ENCODE data around the gene NDEL1.

NDEL1 gene

GRCh38 chr17:8466456-8466855 is 30.8 kb downstream of the NDEL1 start:
- Histone ChIP-seq H3K27me3 (ENCODE audit: insufficient read depth, low read length, poor library complexity) (no peaks in the 10 kb centered on the region), H3K9ac (ENCODE audit: low read depth, low read length) (no peak overlapping the region), H3K4me3 (ENCODE audit: low read depth in 1 of 2, low read length in 2 of 2) (no peak overlapping the region), H3K4me2 (ENCODE audit: insufficient read depth, low read length) (no peak overlapping the region), H2AFZ (ENCODE audit: low read depth, low read length) (no peak overlapping the region), H3K36me3 (ENCODE audit: insufficient read depth, low read length) (peaks cover 76% of the 10 kb centered on the region), H3K9me3 (ENCODE audit: insufficient read depth, low read length, severe bottlenecking) (no peaks in the 10 kb centered on the region), H3K27ac (ENCODE audit: low read length) (no peak overlapping the region), H4K20me1 (ENCODE audit: insufficient read depth, low read length) (peaks cover 35% of the 10 kb centered on the region), H3K4me1 (ENCODE audit: insufficient read depth, low read length) (no peaks in the 10 kb centered on the region), H3K79me2 (ENCODE audit: insufficient read depth, low read length) (peaks cover 25% of the 10 kb centered on the region)
- TF ChIP-seq EZH2 (IDR thresholded peaks at IDR 0.05; ENCODE audit: borderline replicate concordance, low read depth, low read length, severe bottlenecking) (no peak), CTCF (IDR thresholded peaks at IDR 0.05; ENCODE audit: borderline replicate concordance, extremely low read depth, low read length, poor library complexity, severe bottlenecking) (no peak)
- DNase-seq (no peak), ATAC-seq (ENCODE audit: insufficient read depth, low read depth) (no peak)

DNA sequence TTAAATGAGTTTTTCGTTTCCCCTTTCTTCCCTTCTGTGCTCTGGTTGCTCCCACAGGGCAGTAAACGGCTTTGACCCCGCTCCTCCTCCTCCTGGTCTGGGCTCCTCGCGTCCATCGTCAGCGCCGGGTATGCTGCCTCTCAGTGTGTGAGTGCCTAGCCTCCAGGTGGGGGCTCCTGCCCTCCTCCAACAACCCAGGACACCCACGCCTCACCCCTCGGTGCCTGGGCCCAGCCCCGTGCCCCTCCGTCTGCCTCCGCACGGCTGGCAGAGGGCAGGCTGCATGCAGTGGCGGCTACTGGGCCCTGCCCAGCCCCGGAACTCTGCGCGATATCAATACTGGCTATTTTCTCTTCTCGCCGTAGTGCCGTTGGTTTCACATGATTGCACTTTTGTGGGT is 31.2 kb downstream of the NDEL1 start:
- Histone ChIP-seq H3K36me3 (ENCODE audit: insufficient read depth, low read length) (peaks cover 76% of the 10 kb centered on the region), H3K27ac (ENCODE audit: low read length) (no peak overlapping the region), H3K4me2 (ENCODE audit: insufficient read depth, low read length) (no peak overlapping the region), H3K9me3 (ENCODE audit: insufficient read depth, low read length, severe bottlenecking) (no peaks in the 10 kb centered on the region), H3K79me2 (ENCODE audit: insufficient read depth, low read length) (peaks cover 22% of the 10 kb centered on the region), H3K27me3 (ENCODE audit: insufficient read depth, low read length, poor library complexity) (no peaks in the 10 kb centered on the region), H3K9ac (ENCODE audit: low read depth, low read length) (no peak overlapping the region), H3K4me3 (ENCODE audit: low read depth in 1 of 2, low read length in 2 of 2) (no peak overlapping the region), H3K4me1 (ENCODE audit: insufficient read depth, low read length) (no peaks in the 10 kb centered on the region), H4K20me1 (ENCODE audit: insufficient read depth, low read length) (peaks cover 35% of the 10 kb centered on the region), H2AFZ (ENCODE audit: low read depth, low read length) (no peak overlapping the region)
- ATAC-seq (ENCODE audit: insufficient read depth, low read depth): no peak
- DNase-seq: no peak
- TF ChIP-seq CTCF (IDR thresholded peaks at IDR 0.05; ENCODE audit: borderline replicate concordance, extremely low read depth, low read length, poor library complexity, severe bottlenecking): no peak
- no peak for TF ChIP-seq EZH2 (IDR thresholded peaks at IDR 0.05; ENCODE audit: borderline replicate concordance, low read depth, low read length, severe bottlenecking)

DNA sequence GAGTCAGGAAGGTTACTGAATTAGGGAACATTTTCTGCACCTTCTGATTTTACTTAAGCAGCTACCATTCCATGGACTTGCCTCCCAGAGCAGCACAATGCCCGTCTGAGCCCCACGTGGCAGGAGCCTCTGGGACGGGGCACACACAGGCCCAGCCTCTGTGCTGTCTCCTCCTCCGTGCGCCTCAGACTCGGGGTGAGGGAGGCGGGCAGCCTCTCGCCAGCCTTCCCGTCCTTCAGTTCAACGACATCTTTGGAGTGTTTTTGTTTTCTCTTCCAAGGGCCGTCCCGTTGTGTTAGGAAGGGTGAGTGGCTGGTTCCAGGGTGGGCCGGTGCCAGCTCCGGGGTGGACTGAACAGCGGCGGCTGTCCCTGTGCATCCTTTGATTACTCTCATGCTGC is 31.8 kb downstream of the NDEL1 start:
- peaks cover 20% of the 10 kb centered on the region for H3K79me2 ChIP-seq (ENCODE audit: insufficient read depth, low read length)
- H2AFZ ChIP-seq (ENCODE audit: low read depth, low read length): no peak overlapping the region
- no peak overlapping the region for H3K27ac ChIP-seq (ENCODE audit: low read length)
- no peak overlapping the region for H3K4me2 ChIP-seq (ENCODE audit: insufficient read depth, low read length)
- no peak overlapping the region for H3K9ac ChIP-seq (ENCODE audit: low read depth, low read length)
- ATAC-seq (ENCODE audit: insufficient read depth, low read depth) (no peak), DNase-seq (no peak)
- no peak overlapping the region for H3K4me3 ChIP-seq (ENCODE audit: low read depth in 1 of 2, low read length in 2 of 2)
- no peaks in the 10 kb centered on the region for H3K27me3 ChIP-seq (ENCODE audit: insufficient read depth, low read length, poor library complexity)
- no peak for TF ChIP-seq CTCF (IDR thresholded peaks at IDR 0.05; ENCODE audit: borderline replicate concordance, extremely low read depth, low read length, poor library complexity, severe bottlenecking)
- no peak for TF ChIP-seq EZH2 (IDR thresholded peaks at IDR 0.05; ENCODE audit: borderline replicate concordance, low read depth, low read length, severe bottlenecking)
- H3K36me3 ChIP-seq (ENCODE audit: insufficient read depth, low read length): peaks cover 75% of the 10 kb centered on the region
- peaks cover 34% of the 10 kb centered on the region for H4K20me1 ChIP-seq (ENCODE audit: insufficient read depth, low read length)
- H3K4me1 ChIP-seq (ENCODE audit: insufficient read depth, low read length): no peaks in the 10 kb centered on the region
- H3K9me3 ChIP-seq (ENCODE audit: insufficient read depth, low read length, severe bottlenecking): no peaks in the 10 kb centered on the region

GRCh38 chr17:8468127-8468526 is 32.4 kb downstream of the NDEL1 start:
- H4K20me1 ChIP-seq (ENCODE audit: insufficient read depth, low read length): peaks cover 32% of the 10 kb centered on the region

More at GRCh38 chr17:8468127-8468526, 32.4 kb downstream of the NDEL1 start:
- DNase-seq: no peak
- H3K4me1 ChIP-seq (ENCODE audit: insufficient read depth, low read length): no peaks in the 10 kb centered on the region
- H3K27me3 ChIP-seq (ENCODE audit: insufficient read depth, low read length, poor library complexity): no peaks in the 10 kb centered on the region
- H3K36me3 ChIP-seq (ENCODE audit: insufficient read depth, low read length): peaks cover 75% of the 10 kb centered on the region
- H3K27ac ChIP-seq (ENCODE audit: low read length): no peak overlapping the region
- H3K9me3 ChIP-seq (ENCODE audit: insufficient read depth, low read length, severe bottlenecking): no peaks in the 10 kb centered on the region
- no peak overlapping the region for H3K4me2 ChIP-seq (ENCODE audit: insufficient read depth, low read length)
- TF ChIP-seq EZH2 (IDR thresholded peaks at IDR 0.05; ENCODE audit: borderline replicate concordance, low read depth, low read length, severe bottlenecking) (no peak), CTCF (IDR thresholded peaks at IDR 0.05; ENCODE audit: borderline replicate concordance, extremely low read depth, low read length, poor library complexity, severe bottlenecking) (no peak)
- H2AFZ ChIP-seq (ENCODE audit: low read depth, low read length): no peak overlapping the region
- ATAC-seq (ENCODE audit: insufficient read depth, low read depth): no peak
- H3K9ac ChIP-seq (ENCODE audit: low read depth, low read length): no peak overlapping the region
- peaks cover 20% of the 10 kb centered on the region for H3K79me2 ChIP-seq (ENCODE audit: insufficient read depth, low read length)
- no peak overlapping the region for H3K4me3 ChIP-seq (ENCODE audit: low read depth in 1 of 2, low read length in 2 of 2)

Measured in DND-41 (cell line).